Measurements from ENCODE around the gene LRRC42.

DNA sequence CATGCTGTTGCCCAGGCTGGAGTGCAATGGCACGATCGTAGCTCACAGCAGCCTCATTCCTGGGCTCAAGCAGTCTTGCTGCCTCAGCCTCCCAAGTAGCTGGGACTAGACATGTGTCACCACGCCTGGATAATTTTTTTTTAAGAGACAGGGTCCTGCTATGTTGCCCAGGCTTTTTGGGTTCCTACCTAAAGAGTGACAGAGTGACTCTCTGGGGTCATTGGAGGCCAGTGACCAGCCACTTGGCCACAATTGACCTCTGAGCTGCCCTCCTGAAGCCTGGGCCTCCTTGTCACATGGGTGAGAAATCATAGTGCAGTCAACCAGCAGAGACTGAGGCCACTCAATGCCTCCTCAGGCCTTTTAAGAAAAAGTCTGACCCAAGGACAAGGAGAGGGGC lies 46.4 kb upstream of the LRRC42 start:
- TF ChIP-seq EZH2 (IDR thresholded peaks at IDR 0.05; ENCODE audit: low read depth) = no peak
- TF ChIP-seq, protein P1, sequence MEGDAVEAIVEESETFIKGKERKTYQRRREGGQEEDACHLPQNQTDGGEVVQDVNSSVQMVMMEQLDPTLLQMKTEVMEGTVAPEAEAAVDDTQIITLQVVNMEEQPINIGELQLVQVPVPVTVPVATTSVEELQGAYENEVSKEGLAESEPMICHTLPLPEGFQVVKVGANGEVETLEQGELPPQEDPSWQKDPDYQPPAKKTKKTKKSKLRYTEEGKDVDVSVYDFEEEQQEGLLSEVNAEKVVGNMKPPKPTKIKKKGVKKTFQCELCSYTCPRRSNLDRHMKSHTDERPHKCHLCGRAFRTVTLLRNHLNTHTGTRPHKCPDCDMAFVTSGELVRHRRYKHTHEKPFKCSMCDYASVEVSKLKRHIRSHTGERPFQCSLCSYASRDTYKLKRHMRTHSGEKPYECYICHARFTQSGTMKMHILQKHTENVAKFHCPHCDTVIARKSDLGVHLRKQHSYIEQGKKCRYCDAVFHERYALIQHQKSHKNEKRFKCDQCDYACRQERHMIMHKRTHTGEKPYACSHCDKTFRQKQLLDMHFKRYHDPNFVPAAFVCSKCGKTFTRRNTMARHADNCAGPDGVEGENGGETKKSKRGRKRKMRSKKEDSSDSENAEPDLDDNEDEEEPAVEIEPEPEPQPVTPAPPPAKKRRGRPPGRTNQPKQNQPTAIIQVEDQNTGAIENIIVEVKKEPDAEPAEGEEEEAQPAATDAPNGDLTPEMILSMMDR (conservative IDR thresholded peaks at IDR 0.05) = no peak

Data from PC-9 (cell line).